Measurements from ENCODE around the gene PDAP1. TPM values are rescaled to one million over a fixed set of nuclear protein-coding genes. Genes with fewer than 3 reads are reported as not detected.

Gene PDAP1
- total and polyA plus RNA-seq, 2 of the 13 experiments (the other 11 are each of a cell fraction or from before 2014, with no cell fraction given) = 13.0 to 100 TPM

DNA sequence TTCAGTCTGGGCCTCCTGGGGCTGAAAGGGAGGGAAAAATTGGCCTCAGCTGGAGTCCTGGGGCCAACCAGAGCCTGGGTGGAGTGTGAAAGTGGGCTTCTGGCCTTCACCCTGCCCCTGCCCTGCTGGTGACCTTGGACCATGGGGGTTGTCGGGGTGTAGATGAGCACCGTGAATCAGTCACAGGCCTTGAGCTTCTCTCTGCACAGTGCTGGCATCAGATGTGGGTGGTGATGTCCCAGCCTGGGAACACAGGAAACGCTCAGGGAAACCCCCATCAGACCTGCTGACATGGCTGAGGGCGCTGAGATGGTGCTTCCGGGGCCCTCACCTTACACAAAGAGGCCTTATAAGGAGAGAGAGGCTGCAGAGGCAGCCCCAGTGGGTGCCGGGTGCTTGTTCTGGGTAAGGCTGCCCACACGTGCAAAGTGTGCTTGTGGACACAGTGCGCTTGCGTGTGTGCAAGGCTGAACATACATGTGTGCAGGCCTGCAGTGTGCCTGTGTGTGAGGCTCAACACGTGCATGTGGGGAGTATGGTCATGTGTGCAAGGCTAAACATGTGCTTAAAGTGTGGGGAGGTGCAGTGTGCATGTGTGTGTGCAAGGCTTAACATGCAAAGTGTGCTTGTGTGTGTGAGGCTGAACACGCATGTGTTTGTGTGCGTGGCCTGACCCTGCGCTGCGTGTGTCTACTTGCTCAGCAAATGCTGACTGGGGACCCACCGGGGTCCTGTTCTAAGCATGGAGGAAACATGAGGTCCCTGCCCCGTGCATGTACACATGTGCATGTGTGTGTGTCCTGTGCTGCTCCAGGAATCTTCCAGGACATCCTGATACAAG is 27.4 kb downstream of the PDAP1 start:
- POLR2A ChIA-PET = interaction anchor here (0.5 to 2.3 kb wide), 5 partner anchors 9 to 92 kb away, joined by 3 to 9 read pairs (median 4); partner anchors contain the start of genes BUD31 and PDAP1
- no peak for TF ChIP-seq GATAD1 (CRISPR knock-in tag; IDR thresholded peaks at IDR 0.05)
- TF ChIP-seq MED1 (CRISPR knock-in tag; IDR thresholded peaks at IDR 0.05) = peak; percentile 58
- TF ChIP-seq, protein P1, sequence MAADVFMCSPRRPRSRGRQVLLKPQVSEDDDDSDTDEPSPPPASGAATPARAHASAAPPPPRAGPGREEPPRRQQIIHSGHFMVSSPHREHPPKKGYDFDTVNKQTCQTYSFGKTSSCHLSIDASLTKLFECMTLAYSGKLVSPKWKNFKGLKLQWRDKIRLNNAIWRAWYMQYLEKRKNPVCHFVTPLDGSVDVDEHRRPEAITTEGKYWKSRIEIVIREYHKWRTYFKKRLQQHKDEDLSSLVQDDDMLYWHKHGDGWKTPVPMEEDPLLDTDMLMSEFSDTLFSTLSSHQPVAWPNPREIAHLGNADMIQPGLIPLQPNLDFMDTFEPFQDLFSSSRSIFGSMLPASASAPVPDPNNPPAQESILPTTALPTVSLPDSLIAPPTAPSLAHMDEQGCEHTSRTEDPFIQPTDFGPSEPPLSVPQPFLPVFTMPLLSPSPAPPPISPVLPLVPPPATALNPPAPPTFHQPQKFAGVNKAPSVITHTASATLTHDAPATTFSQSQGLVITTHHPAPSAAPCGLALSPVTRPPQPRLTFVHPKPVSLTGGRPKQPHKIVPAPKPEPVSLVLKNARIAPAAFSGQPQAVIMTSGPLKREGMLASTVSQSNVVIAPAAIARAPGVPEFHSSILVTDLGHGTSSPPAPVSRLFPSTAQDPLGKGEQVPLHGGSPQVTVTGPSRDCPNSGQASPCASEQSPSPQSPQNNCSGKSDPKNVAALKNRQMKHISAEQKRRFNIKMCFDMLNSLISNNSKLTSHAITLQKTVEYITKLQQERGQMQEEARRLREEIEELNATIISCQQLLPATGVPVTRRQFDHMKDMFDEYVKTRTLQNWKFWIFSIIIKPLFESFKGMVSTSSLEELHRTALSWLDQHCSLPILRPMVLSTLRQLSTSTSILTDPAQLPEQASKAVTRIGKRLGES (CRISPR knock-in tag; IDR thresholded peaks at IDR 0.05; ENCODE audit: borderline replicate concordance) = no peak
- TF ChIP-seq, protein P2, sequence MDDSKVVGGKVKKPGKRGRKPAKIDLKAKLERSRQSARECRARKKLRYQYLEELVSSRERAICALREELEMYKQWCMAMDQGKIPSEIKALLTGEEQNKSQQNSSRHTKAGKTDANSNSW (CRISPR knock-in tag; IDR thresholded peaks at IDR 0.05; ENCODE audit: borderline replicate concordance) = no peak
- TF ChIP-seq, protein P3, sequence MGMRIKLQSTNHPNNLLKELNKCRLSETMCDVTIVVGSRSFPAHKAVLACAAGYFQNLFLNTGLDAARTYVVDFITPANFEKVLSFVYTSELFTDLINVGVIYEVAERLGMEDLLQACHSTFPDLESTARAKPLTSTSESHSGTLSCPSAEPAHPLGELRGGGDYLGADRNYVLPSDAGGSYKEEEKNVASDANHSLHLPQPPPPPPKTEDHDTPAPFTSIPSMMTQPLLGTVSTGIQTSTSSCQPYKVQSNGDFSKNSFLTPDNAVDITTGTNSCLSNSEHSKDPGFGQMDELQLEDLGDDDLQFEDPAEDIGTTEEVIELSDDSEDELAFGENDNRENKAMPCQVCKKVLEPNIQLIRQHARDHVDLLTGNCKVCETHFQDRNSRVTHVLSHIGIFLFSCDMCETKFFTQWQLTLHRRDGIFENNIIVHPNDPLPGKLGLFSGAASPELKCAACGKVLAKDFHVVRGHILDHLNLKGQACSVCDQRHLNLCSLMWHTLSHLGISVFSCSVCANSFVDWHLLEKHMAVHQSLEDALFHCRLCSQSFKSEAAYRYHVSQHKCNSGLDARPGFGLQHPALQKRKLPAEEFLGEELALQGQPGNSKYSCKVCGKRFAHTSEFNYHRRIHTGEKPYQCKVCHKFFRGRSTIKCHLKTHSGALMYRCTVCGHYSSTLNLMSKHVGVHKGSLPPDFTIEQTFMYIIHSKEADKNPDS (CRISPR knock-in tag; IDR thresholded peaks at IDR 0.05) = no peak
- TF ChIP-seq HOXA9 (CRISPR knock-in tag; IDR thresholded peaks at IDR 0.05; ENCODE audit: borderline replicate concordance) = no peak
- TF ChIP-seq, protein P4, sequence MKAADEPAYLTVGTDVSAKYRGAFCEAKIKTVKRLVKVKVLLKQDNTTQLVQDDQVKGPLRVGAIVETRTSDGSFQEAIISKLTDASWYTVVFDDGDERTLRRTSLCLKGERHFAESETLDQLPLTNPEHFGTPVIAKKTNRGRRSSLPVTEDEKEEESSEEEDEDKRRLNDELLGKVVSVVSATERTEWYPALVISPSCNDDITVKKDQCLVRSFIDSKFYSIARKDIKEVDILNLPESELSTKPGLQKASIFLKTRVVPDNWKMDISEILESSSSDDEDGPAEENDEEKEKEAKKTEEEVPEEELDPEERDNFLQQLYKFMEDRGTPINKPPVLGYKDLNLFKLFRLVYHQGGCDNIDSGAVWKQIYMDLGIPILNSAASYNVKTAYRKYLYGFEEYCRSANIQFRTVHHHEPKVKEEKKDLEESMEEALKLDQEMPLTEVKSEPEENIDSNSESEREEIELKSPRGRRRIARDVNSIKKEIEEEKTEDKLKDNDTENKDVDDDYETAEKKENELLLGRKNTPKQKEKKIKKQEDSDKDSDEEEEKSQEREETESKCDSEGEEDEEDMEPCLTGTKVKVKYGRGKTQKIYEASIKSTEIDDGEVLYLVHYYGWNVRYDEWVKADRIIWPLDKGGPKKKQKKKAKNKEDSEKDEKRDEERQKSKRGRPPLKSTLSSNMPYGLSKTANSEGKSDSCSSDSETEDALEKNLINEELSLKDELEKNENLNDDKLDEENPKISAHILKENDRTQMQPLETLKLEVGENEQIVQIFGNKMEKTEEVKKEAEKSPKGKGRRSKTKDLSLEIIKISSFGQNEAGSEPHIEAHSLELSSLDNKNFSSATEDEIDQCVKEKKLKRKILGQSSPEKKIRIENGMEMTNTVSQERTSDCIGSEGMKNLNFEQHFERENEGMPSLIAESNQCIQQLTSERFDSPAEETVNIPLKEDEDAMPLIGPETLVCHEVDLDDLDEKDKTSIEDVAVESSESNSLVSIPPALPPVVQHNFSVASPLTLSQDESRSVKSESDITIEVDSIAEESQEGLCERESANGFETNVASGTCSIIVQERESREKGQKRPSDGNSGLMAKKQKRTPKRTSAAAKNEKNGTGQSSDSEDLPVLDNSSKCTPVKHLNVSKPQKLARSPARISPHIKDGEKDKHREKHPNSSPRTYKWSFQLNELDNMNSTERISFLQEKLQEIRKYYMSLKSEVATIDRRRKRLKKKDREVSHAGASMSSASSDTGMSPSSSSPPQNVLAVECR (CRISPR knock-in tag; IDR thresholded peaks at IDR 0.05; ENCODE audit: borderline replicate concordance) = 0 out of 2 replicates have a peak, but pooled peaks have one; percentile 46
- TF ChIP-seq GLI4 (CRISPR knock-in tag; IDR thresholded peaks at IDR 0.05; ENCODE audit: borderline replicate concordance) = no peak
- TF ChIP-seq ZFP36L1 (CRISPR knock-in tag; IDR thresholded peaks at IDR 0.05) = no peak
- no peak for TF ChIP-seq PTBP1 (IDR thresholded peaks at IDR 0.05; ENCODE audit: low read depth, low read length, poor library complexity, severe bottlenecking)
- no peak for TF ChIP-seq SP2 (CRISPR knock-in tag; IDR thresholded peaks at IDR 0.05)
- no peak for TF ChIP-seq KDM2A (CRISPR knock-in tag; IDR thresholded peaks at IDR 0.05; ENCODE audit: borderline replicate concordance, low read depth)
- peak; percentile 15; the same call in 1 of the 2 replicates for TF ChIP-seq SPEN (CRISPR knock-in tag; IDR thresholded peaks at IDR 0.05; ENCODE audit: low read depth)

More for the DNA sequence above, 27.4 kb downstream of the PDAP1 start:
- DNase-seq (ENCODE audit: low spot score) (peak; percentile 72), FAIRE-seq (no peak), ATAC-seq (peak; percentile 79)
- Histone ChIP-seq H3K4me1 (ENCODE audit: insufficient read depth, low read length) (peaks cover 44% of the 10 kb centered on the region), H3K27me3 (ENCODE audit: control insufficient read depth in 1 of 2, insufficient read depth in 2 of 2, low read length in 2 of 2) (no peaks in the 10 kb centered on the region), H4K20me1 (ENCODE audit: insufficient read depth, low read length) (peaks cover 9% of the 10 kb centered on the region; the same call in 1 of the 2 replicates), H3K79me2 (ENCODE audit: insufficient read depth, low read length) (peaks cover 25% of the 10 kb centered on the region), H2AFZ (ENCODE audit: low read length) (no peak overlapping the region), H3K9me3 (ENCODE audit: low read length) (no peaks in the 10 kb centered on the region), H3K36me3 (replicated peaks in 1 of 2; ENCODE audit: control insufficient read depth in 1 of 2, insufficient read depth in 2 of 2, low read length in 2 of 2) (0 out of 5 replicates have a peak, but pooled peaks cover 1 to 8% of the 10 kb centered on the region in 2 experiments), H3K4me3 (replicated peaks in 1 of 3; ENCODE audit: insufficient read depth in 1 of 3, low read depth in 2 of 3, low read length in 3 of 3) (peak overlapping the region in 1 of 3 experiments; percentile 51; a peak in 1 of 6 replicates), H3K4me2 (ENCODE audit: low read depth, low read length) (peak overlapping the region; percentile 86), H3K27ac (ENCODE audit: extremely low read length, insufficient read depth, low read length) (peak overlapping the region; percentile 91), H3K9ac (ENCODE audit: insufficient read depth, low read depth, low read length) (peak overlapping the region; percentile 63)
- no TSS peak for BruUV-seq (replicated peaks)
- intact Hi-C loops (cut with micrococcal nuclease; ENCODE audit: unreplicated experiment) = no loop called here
- WGBS (ENCODE audit: low lambda C conversion rate) = 24% methylated on average over 12 of the region's 16 CpGs
- in situ Hi-C loops (cut with HindIII; ENCODE audit: extremely low pct_ligation_motif_present, low pct_unique_long_range_greater_than_20kb) = no loop called here
- CTCF ChIA-PET (ENCODE audit: low intra/inter-chr PET ratio, low total read pairs) = no interaction called here
